KMS-11 (cell line): ENCODE results near the gene RPN1.
"Not testable (repeated sequence)": the region's sequence is repeated elsewhere in the genome, so short reads cannot be mapped to it uniquely, and the experiment has no call there.

Experiments used
- H2AFZ ChIP-seq: fragments of 200-600 bp; sonication (generic); 2 replicates; pipeline ENCODE4 v1.6.1; 2016; ENCODE audit warnings: antibody characterized with exemption, mixed run types, low read depth
- H3K27ac ChIP-seq: fragments of 200-600 bp; sonication (generic); 2 replicates; pipeline ENCODE4 v1.6.1; 2016; ENCODE audit warnings: mild to moderate bottlenecking, mixed run types
- H3K27me3 ChIP-seq: fragments of 200-600 bp; sonication (generic); 2 replicates; pipeline ENCODE4 v1.6.1; 2017; ENCODE audit warnings: mild to moderate bottlenecking, low read depth, mixed run types, moderate library complexity; ENCODE audit not compliant: insufficient read depth
- H3K36me3 ChIP-seq: fragments of 200-600 bp; sonication (generic); 2 replicates; pipeline ENCODE4 v1.6.1; 2017; ENCODE audit warnings: mild to moderate bottlenecking, mixed run types; ENCODE audit not compliant: insufficient read depth
- H3K4me1 ChIP-seq: fragments of 200-600 bp; sonication (generic); 2 replicates; pipeline ENCODE4 v1.6.1; 2016; ENCODE audit warnings: mild to moderate bottlenecking, low read depth, mixed run types; ENCODE audit not compliant: poor library complexity, severe bottlenecking
- H3K4me2 ChIP-seq: fragments of 200-600 bp; sonication (generic); 2 replicates; pipeline ENCODE4 v1.7.0; 2016; ENCODE audit warnings: mild to moderate bottlenecking, mixed run types
- H3K4me3 ChIP-seq: fragments of 200-600 bp; sonication (generic); IDR thresholded peaks from 2 replicates; pipeline ENCODE4 v1.6.1; 2017; ENCODE audit warnings: low read depth, low read length, mixed read lengths; ENCODE audit not compliant: insufficient read depth
- H3K79me2 ChIP-seq: fragments of 200-600 bp; sonication (generic); 2 replicates; pipeline ENCODE4 v1.6.1; 2016; ENCODE audit warnings: low read depth, mixed run types; ENCODE audit not compliant: insufficient read depth
- H3K9ac ChIP-seq: fragments of 200-600 bp; sonication (generic); 2 replicates; pipeline ENCODE4 v1.6.1; 2016; ENCODE audit warnings: mild to moderate bottlenecking, mixed run types
- H4K20me1 ChIP-seq: fragments of 200-600 bp; sonication (generic); 2 replicates; pipeline ENCODE4 v1.6.1; 2016; ENCODE audit warnings: mild to moderate bottlenecking, mixed run types; ENCODE audit not compliant: insufficient read depth
- CTCF ChIP-seq: fragments of 200-600 bp; sonication (generic); conservative IDR thresholded peaks from 2 replicates; pipeline ENCODE4 v1.6.1; 2017; ENCODE audit warnings: low read depth, mild to moderate bottlenecking, antibody characterized with exemption, low read length, moderate library complexity, mixed read lengths

Gene RPN1

GRCh38 chr3:128667641-128668040, 17.0 kb upstream of the RPN1 start:
- no peak overlapping the region for H3K27ac ChIP-seq
- H3K4me2 ChIP-seq: no peak overlapping the region
- H3K79me2 ChIP-seq: no peaks in the 10 kb centered on the region
- H3K9ac ChIP-seq: no peak overlapping the region
- H3K4me1 ChIP-seq: no peaks in the 10 kb centered on the region
- no peaks in the 10 kb centered on the region for H3K36me3 ChIP-seq
- no peaks in the 10 kb centered on the region; the same call in 1 of the 2 replicates for H3K27me3 ChIP-seq
- TF ChIP-seq CTCF: no peak
- H2AFZ ChIP-seq: no peak overlapping the region
- no peaks in the 10 kb centered on the region for H4K20me1 ChIP-seq
- no peak overlapping the region for H3K4me3 ChIP-seq

GRCh38 chr3:128665362-128666021, 14.9 kb upstream of the RPN1 start:
- H3K4me3 ChIP-seq: no peak overlapping the region
- H3K27ac ChIP-seq: no peak overlapping the region
- H2AFZ ChIP-seq: no peak overlapping the region
- no peak overlapping the region for H3K9ac ChIP-seq
- no peaks in the 10 kb centered on the region for H3K36me3 ChIP-seq
- H3K4me2 ChIP-seq: no peak overlapping the region
- no peaks in the 10 kb centered on the region for H4K20me1 ChIP-seq
- no peak for TF ChIP-seq CTCF
- no peaks in the 10 kb centered on the region for H3K4me1 ChIP-seq
- no peaks in the 10 kb centered on the region; the same call in 1 of the 2 replicates for H3K27me3 ChIP-seq
- no peaks in the 10 kb centered on the region for H3K79me2 ChIP-seq

- Histone ChIP-seq H3K4me2 (no peak overlapping the region), H4K20me1 (no peaks in the 10 kb centered on the region), H3K4me1 (no peaks in the 10 kb centered on the region), H3K27ac (no peak overlapping the region), H3K36me3 (no peaks in the 10 kb centered on the region), H3K9ac (no peak overlapping the region), H3K4me3 (no peak overlapping the region), H2AFZ (no peak overlapping the region), H3K79me2 (no peaks in the 10 kb centered on the region), H3K27me3 (no peaks in the 10 kb centered on the region; the same call in 1 of the 2 replicates)
- TF ChIP-seq CTCF: no peak
These were observed 12.5 kb upstream of the RPN1 start for GRCh38 chr3:128663151-128663550.

GRCh38 chr3:128655531-128655930, 4.9 kb upstream of the RPN1 start:
- Histone ChIP-seq H3K4me3 (no peak overlapping the region), H3K27me3 (no peaks in the 10 kb centered on the region), H3K36me3 (no peaks in the 10 kb centered on the region), H3K9ac (no peak overlapping the region), H3K4me2 (no peak overlapping the region), H3K79me2 (peaks cover 2% of the 10 kb centered on the region), H3K27ac (no peak overlapping the region), H2AFZ (no peak overlapping the region), H3K4me1 (peaks cover 4% of the 10 kb centered on the region), H4K20me1 (no peaks in the 10 kb centered on the region)
- TF ChIP-seq CTCF: no peak

- not testable (repeated sequence) for H3K27me3 ChIP-seq, H3K4me2 ChIP-seq, H2AFZ ChIP-seq, H3K4me1 ChIP-seq, H3K27ac ChIP-seq, H3K36me3 ChIP-seq, H3K4me3 ChIP-seq, H4K20me1 ChIP-seq, H3K9ac ChIP-seq
- peaks cover 15% of the 10 kb centered on the region for H3K79me2 ChIP-seq
These were observed 3.6 kb upstream of the RPN1 start for GRCh38 chr3:128653993-128654805.

- not testable (repeated sequence) for H3K27me3 ChIP-seq, H3K27ac ChIP-seq, H3K36me3 ChIP-seq, H3K4me3 ChIP-seq, H3K9ac ChIP-seq, H3K4me2 ChIP-seq, H2AFZ ChIP-seq
- Histone ChIP-seq H3K4me1 (peaks cover 12% of the 10 kb centered on the region), H4K20me1 (peaks cover 12% of the 10 kb centered on the region), H3K79me2 (peaks cover 22% of the 10 kb centered on the region)
These were observed 2.9 kb upstream of the RPN1 start for GRCh38 chr3:128653383-128653992.
